Psoas muscle (tissue), 8 donors: ENCODE results near the gene FCRL2. TPM values are rescaled to one million over a fixed set of nuclear protein-coding genes. Genes with fewer than 3 reads are reported as not detected.

Source experiments
- ATAC-seq, 4 donors: fragments of 200-7000 bp; cut with Tn5 transposase; one replicate each; pipeline ENCODE4 v1.9.1; 2020; ENCODE audit warnings: moderate library complexity in 3 of 4, mild to moderate bottlenecking in 2 of 4
- DNase-seq, 2 donors: peaks; one replicate each; pipeline ENCODE4 v3.0.0-alpha.2; 2020
- H3K27ac ChIP-seq: fragments of 200-600 bp; one replicate; pipeline ENCODE4 v1.8.0; 2022
- H3K27me3 ChIP-seq, 3 donors: fragments of 200-600 bp in 1 of 3; one replicate each; pipeline versions ENCODE4 v1.6.1 to v1.8.0; 2013 to 2022; ENCODE audit warnings: low read length in 2 of 3, mild to moderate bottlenecking in 2 of 3, moderate library complexity in 1 of 3; ENCODE audit not compliant: insufficient read depth in 3 of 3
- H3K36me3 ChIP-seq, 2 donors: fragments of 200-600 bp in 1 of 2; one replicate each; pipeline versions ENCODE4 v1.6.1 to v1.8.0; 2013 to 2022; ENCODE audit warnings: low read depth in 1 of 2, mild to moderate bottlenecking in 1 of 2, moderate library complexity in 1 of 2; ENCODE audit not compliant: insufficient read depth in 1 of 2
- H3K4me1 ChIP-seq: fragments of 200-600 bp; one replicate; pipeline ENCODE4 v1.8.0; 2022
- H3K4me3 ChIP-seq: fragments of 200-600 bp; one replicate; pipeline ENCODE4 v1.8.0; 2022; ENCODE audit warnings: mild to moderate bottlenecking
- H3K9me3 ChIP-seq: fragments of 200-600 bp; one replicate; pipeline ENCODE4 v1.8.0; 2022
- WGBS, 3 donors: extraction: QIAGEN DNeasy Blood & Tissue Kit; methylation state at CpG; one replicate each; pipeline versions ENCODE4 v1.1.6 to v1.1.7; 2013; 5-methylcytosine and 5-hydroxymethylcytosine counted together
- intact Hi-C, 2 donors: fragments of 100-400 bp; cut with DNase I; formaldehyde crosslinking; loops; one replicate each; pipeline versions ENCODE4 v1.11.0 to v1.14.2; 2022
- long read RNA-seq, 2 donors: library from polyadenylated mRNA; unstranded; transcript quantifications; one replicate each; pipeline ENCODE4 v2.0.0, GENCODE V29; 2021
- polyA plus RNA-seq, 3 donors: library from polyadenylated mRNA; stranded (reverse); fragments of 200-250 nt; gene quantifications; one replicate each; pipeline ENCODE4 v1.2.3, GENCODE V29; 2013
- total RNA-seq, 4 donors: library from RNA; stranded (reverse); fragmentation: NEBNext Ultra II Directional in 2 of 4; extraction: Animal tissue kit (Norgen Biotek cat#: 25700) in 2 of 4; gene quantifications; one replicate each; pipeline versions ENCODE4 v1.2.1 to v1.2.4, GENCODE V29; 2021 to 2023
- TF ChIP-seq, protein P1 (sequence below): fragments of 200-600 bp; IDR thresholded peaks from one replicate; pipeline ENCODE4 v1.8.0; 2022; ENCODE audit warnings: antibody characterized with exemption
- donor health status: healthy with polysubstance abuse.
- donor health status: DM: no; HTN: no; CAD: no; lungs with moderate emphysema.
- donor health status: Bipolar disorder and iron deficiency.
- donor health status: healthy.
- donor health status: DM: yes; HTN: yes; CAD: no.
- donor health status: DM: no; HTN: no; CAD: no.
- donor health status: DM: no; HTN: no; CAD: no.
- donor health status: DM: yes; HTN: yes; CAD: no.

Gene FCRL2, protein sequence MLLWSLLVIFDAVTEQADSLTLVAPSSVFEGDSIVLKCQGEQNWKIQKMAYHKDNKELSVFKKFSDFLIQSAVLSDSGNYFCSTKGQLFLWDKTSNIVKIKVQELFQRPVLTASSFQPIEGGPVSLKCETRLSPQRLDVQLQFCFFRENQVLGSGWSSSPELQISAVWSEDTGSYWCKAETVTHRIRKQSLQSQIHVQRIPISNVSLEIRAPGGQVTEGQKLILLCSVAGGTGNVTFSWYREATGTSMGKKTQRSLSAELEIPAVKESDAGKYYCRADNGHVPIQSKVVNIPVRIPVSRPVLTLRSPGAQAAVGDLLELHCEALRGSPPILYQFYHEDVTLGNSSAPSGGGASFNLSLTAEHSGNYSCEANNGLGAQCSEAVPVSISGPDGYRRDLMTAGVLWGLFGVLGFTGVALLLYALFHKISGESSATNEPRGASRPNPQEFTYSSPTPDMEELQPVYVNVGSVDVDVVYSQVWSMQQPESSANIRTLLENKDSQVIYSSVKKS
- total RNA-seq (under 1 TPM in 1 of 4 donors, not detected in 3; 0.17 TPM), polyA plus RNA-seq (under 1 TPM in 1 of 3 donors, not detected in 2; 0.03 TPM)
- long read RNA-seq, donor 1, result 0 reads
- long read RNA-seq, donor 2, result 0 reads

GRCh38 chr1:157776971-157777391 is at the start of gene FCRL2:
Gene FCRL2, minus strand, starts transcription at chr1:157777132. Its CDS starts 59 bp downstream, at chr1:157777073.
- Histone ChIP-seq H3K9me3 (no peaks in the 10 kb centered on the region), H3K27ac (no peak within 1 kb of the TSS), H3K4me1 (no peaks in the 10 kb centered on the region), H3K4me3 (no peak within 1 kb of the TSS), H3K36me3 (no peaks in the 10 kb centered on the region), H3K27me3 (no peaks in the 10 kb centered on the region)
- 70 to 85% (median 74%) methylated on average over 1 of the region's 1 CpG for WGBS, 3 donors
- TF ChIP-seq, protein P1, sequence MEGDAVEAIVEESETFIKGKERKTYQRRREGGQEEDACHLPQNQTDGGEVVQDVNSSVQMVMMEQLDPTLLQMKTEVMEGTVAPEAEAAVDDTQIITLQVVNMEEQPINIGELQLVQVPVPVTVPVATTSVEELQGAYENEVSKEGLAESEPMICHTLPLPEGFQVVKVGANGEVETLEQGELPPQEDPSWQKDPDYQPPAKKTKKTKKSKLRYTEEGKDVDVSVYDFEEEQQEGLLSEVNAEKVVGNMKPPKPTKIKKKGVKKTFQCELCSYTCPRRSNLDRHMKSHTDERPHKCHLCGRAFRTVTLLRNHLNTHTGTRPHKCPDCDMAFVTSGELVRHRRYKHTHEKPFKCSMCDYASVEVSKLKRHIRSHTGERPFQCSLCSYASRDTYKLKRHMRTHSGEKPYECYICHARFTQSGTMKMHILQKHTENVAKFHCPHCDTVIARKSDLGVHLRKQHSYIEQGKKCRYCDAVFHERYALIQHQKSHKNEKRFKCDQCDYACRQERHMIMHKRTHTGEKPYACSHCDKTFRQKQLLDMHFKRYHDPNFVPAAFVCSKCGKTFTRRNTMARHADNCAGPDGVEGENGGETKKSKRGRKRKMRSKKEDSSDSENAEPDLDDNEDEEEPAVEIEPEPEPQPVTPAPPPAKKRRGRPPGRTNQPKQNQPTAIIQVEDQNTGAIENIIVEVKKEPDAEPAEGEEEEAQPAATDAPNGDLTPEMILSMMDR, result no peak
- DNase-seq, result no peak
- ATAC-seq, result no peak
- intact Hi-C loops, result no loop called here

DNA sequence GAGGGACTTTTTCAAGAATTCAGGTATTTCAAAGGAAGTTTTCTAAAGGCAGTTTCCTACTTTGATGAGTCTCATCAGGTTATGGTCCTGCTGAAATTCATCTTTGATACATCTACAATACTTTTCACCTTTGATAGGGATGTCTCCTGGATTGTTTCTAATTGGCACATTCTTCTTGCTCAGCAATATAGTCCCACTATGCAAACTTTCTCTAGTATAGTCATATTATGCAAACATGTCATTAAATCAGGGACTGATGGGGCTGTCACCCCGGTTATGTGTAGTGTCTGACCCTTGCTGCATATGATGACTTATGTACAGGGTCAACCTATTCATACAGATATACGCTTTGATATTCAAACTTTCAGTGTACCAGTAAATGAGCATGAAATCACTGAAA is 43.4 kb upstream of the FCRL2 start:
- Histone ChIP-seq H3K4me3 (no peak overlapping the region), H3K27me3 (peaks cover 0 to 3% (median 0%) of the 10 kb centered on the region in 3 donors), H3K9me3 (no peaks in the 10 kb centered on the region), H3K36me3 (no peaks in the 10 kb centered on the region), H3K4me1 (no peaks in the 10 kb centered on the region), H3K27ac (no peak overlapping the region)
- WGBS, 3 donors, result 65 to 79% (median 68%) methylated on average over 2 of the region's 2 CpGs
- ATAC-seq (no peak), DNase-seq (no peak)
- TF ChIP-seq, protein P1, result no peak
- intact Hi-C loops, result loop anchor here in 1 of 2 donors (5.0 kb wide), 1 partner anchor 143 kb away; no protein-coding TSS in a partner anchor

GRCh38 chr1:157819896-157820295 is 43.0 kb upstream of the FCRL2 start, which contains the start of gene FCRL1:
Gene FCRL1, minus strand, starts transcription at chr1:157820120. Its CDS starts 83 bp downstream, at chr1:157820037.
- Histone ChIP-seq H3K9me3 (no peaks in the 10 kb centered on the region), H3K36me3 (no peaks in the 10 kb centered on the region), H3K4me1 (no peaks in the 10 kb centered on the region), H3K4me3 (no peak within 1 kb of the TSS), H3K27ac (no peak within 1 kb of the TSS), H3K27me3 (peaks cover 0 to 3% (median 0%) of the 10 kb centered on the region in 3 donors)
- TF ChIP-seq, protein P1, result no peak
- WGBS, 3 donors, result 62 to 67% (median 63%) methylated on average over 3 of the region's 3 CpGs
- ATAC-seq (no peak), DNase-seq (no peak)
- intact Hi-C loops, result loop anchor here in 1 of 2 donors (5.0 kb wide), 1 partner anchor 143 kb away; no protein-coding TSS in a partner anchor

- WGBS, 3 donors, result 59 to 70% (median 64%) methylated on average over 2 of the region's 2 CpGs
Observed at GRCh38 chr1:157819215-157819614, 42.3 kb upstream of the FCRL2 start.

More at GRCh38 chr1:157819215-157819614, 42.3 kb upstream of the FCRL2 start:
- ATAC-seq (no peak), DNase-seq (no peak)
- TF ChIP-seq, protein P1, result no peak
- H3K4me1 ChIP-seq, result no peaks in the 10 kb centered on the region
- H3K27ac ChIP-seq, result no peak overlapping the region
- no peak overlapping the region for H3K4me3 ChIP-seq
- intact Hi-C loops, result no loop called here
- H3K27me3 ChIP-seq, result peaks cover 0 to 3% (median 0%) of the 10 kb centered on the region in 3 donors
- no peaks in the 10 kb centered on the region for H3K9me3 ChIP-seq
- no peaks in the 10 kb centered on the region for H3K36me3 ChIP-seq
